Esophagus (tissue), 2 donors: ENCODE measurements around the gene MEIS3. TPM values are rescaled to one million over a fixed set of nuclear protein-coding genes. Genes with fewer than 3 reads are reported as not detected.

ENCODE experiments used
- H3K27ac ChIP-seq, 2 donors: one replicate each; pipeline ENCODE4 v1.5.1; 2013; ENCODE audit warnings: low read depth in 2 of 2, mild to moderate bottlenecking in 2 of 2, inconsistent platforms in 1 of 2, low read length in 1 of 2, moderate library complexity in 1 of 2
- H3K27me3 ChIP-seq, 2 donors: one replicate each; pipeline ENCODE4 v1.6.1; 2013; ENCODE audit warnings: low read length in 2 of 2, control low read depth in 1 of 2, mild to moderate bottlenecking in 1 of 2; ENCODE audit not compliant: insufficient read depth in 2 of 2, control insufficient read depth in 1 of 2
- H3K36me3 ChIP-seq, 2 donors: one replicate each; pipeline ENCODE4 v1.6.1; 2013; ENCODE audit warnings: low read length in 1 of 2; ENCODE audit not compliant: control insufficient read depth in 2 of 2, insufficient read depth in 2 of 2
- H3K4me1 ChIP-seq, 2 donors: one replicate each; pipeline ENCODE4 v1.6.1; 2013; ENCODE audit warnings: low read length in 1 of 2; ENCODE audit not compliant: control insufficient read depth in 2 of 2, insufficient read depth in 2 of 2
- H3K4me3 ChIP-seq, 2 donors: one replicate each; pipeline ENCODE4 v1.5.1; 2013; ENCODE audit warnings: low read length in 2 of 2, mild to moderate bottlenecking in 2 of 2, low read depth in 1 of 2, moderate library complexity in 1 of 2
- H3K9me3 ChIP-seq, 2 donors: one replicate each; pipeline ENCODE4 v1.6.1; 2013; ENCODE audit warnings: mild to moderate bottlenecking in 2 of 2, low read depth in 1 of 2, low read length in 1 of 2, moderate library complexity in 1 of 2; ENCODE audit not compliant: control insufficient read depth in 2 of 2, insufficient read depth in 1 of 2
- WGBS, 2 donors: extraction: QIAGEN DNeasy Blood & Tissue Kit; methylation state at CpG; one replicate each; pipeline ENCODE4 v1.1.7; 2013; 5-methylcytosine and 5-hydroxymethylcytosine counted together
- polyA plus RNA-seq, 2 donors: library from polyadenylated mRNA; stranded (reverse); fragments of 200-250 nt; gene quantifications; one replicate each; pipeline ENCODE4 v1.2.3, GENCODE V29; 2013
- donor health status: healthy with polysubstance abuse.
- donor health status: Bipolar disorder and iron deficiency.

The MEIS3 gene
- polyA plus RNA-seq, 2 donors, result 4.4 to 4.7 TPM

- Histone ChIP-seq H3K36me3 (no peaks in the 10 kb centered on the region), H3K27me3 (peaks cover 0 to 8% of the 10 kb centered on the region in 2 donors), H3K4me1 (no peaks in the 10 kb centered on the region), H3K27ac (no peak overlapping the region), H3K4me3 (no peak overlapping the region), H3K9me3 (no peaks in the 10 kb centered on the region)
- WGBS, 2 donors, result 25 to 32% methylated on average over 14 of the region's 14 CpGs
Observed at GRCh38 chr19:47407417-47407774, 11.9 kb downstream of the MEIS3 start.

GRCh38 chr19:47406711-47407416 lies 12.5 kb downstream of the MEIS3 start:
- WGBS, 2 donors, result 19 to 24% methylated on average over 28 to 47 of the region's 47 CpGs

GRCh38 chr19:47405854-47406417 lies 13.4 kb downstream of the MEIS3 start:
- Histone ChIP-seq H3K36me3 (no peaks in the 10 kb centered on the region), H3K27ac (no peak overlapping the region), H3K4me3 (no peak overlapping the region), H3K27me3 (peaks cover 0 to 8% of the 10 kb centered on the region in 2 donors), H3K9me3 (no peaks in the 10 kb centered on the region), H3K4me1 (no peaks in the 10 kb centered on the region)
- 88 to 93% methylated on average over 5 of the region's 5 CpGs for WGBS, 2 donors

More at GRCh38 chr19:47406711-47407416, 12.5 kb downstream of the MEIS3 start:
- Histone ChIP-seq H3K4me1 (no peaks in the 10 kb centered on the region), H3K27ac (no peak overlapping the region), H3K36me3 (no peaks in the 10 kb centered on the region), H3K9me3 (no peaks in the 10 kb centered on the region), H3K27me3 (peaks cover 0 to 8% of the 10 kb centered on the region in 2 donors), H3K4me3 (no peak overlapping the region)

- peaks cover 0 to 8% of the 10 kb centered on the region in 2 donors for H3K27me3 ChIP-seq
Observed at GRCh38 chr19:47405197-47405550, 14.2 kb downstream of the MEIS3 start.

GRCh38 chr19:47404334-47405196 lies 14.8 kb downstream of the MEIS3 start:
- H3K4me1 ChIP-seq, result no peaks in the 10 kb centered on the region
- H3K9me3 ChIP-seq, result no peaks in the 10 kb centered on the region
- WGBS, 2 donors, result 59 to 72% methylated on average over 9 of the region's 9 CpGs
- no peaks in the 10 kb centered on the region for H3K36me3 ChIP-seq
- H3K27me3 ChIP-seq, result peaks cover 0 to 8% of the 10 kb centered on the region in 2 donors
- H3K27ac ChIP-seq, result no peak overlapping the region
- H3K4me3 ChIP-seq, result no peak overlapping the region

More at GRCh38 chr19:47405197-47405550, 14.2 kb downstream of the MEIS3 start:
- Histone ChIP-seq H3K4me3 (no peak overlapping the region), H3K36me3 (no peaks in the 10 kb centered on the region), H3K4me1 (no peaks in the 10 kb centered on the region), H3K9me3 (no peaks in the 10 kb centered on the region), H3K27ac (no peak overlapping the region)
- 83 to 88% methylated on average over 4 of the region's 4 CpGs for WGBS, 2 donors

- 79 to 81% methylated on average over 16 of the region's 16 CpGs for WGBS, 2 donors
- peaks cover 0 to 4% of the 10 kb centered on the region in 2 donors for H3K27me3 ChIP-seq
Observed at GRCh38 chr19:47402504-47402903, 16.8 kb downstream of the MEIS3 start.

GRCh38 chr19:47398707-47399597 lies 20.4 kb downstream of the MEIS3 start:
- WGBS, 2 donors, result 50 to 52% methylated on average over 24 of the region's 24 CpGs
- no peak overlapping the region for H3K4me3 ChIP-seq
- no peaks in the 10 kb centered on the region for H3K36me3 ChIP-seq
- no peaks in the 10 kb centered on the region for H3K4me1 ChIP-seq
- H3K9me3 ChIP-seq, result no peaks in the 10 kb centered on the region
- H3K27ac ChIP-seq, result no peak overlapping the region
- H3K27me3 ChIP-seq, result no peaks in the 10 kb centered on the region

More at GRCh38 chr19:47402504-47402903, 16.8 kb downstream of the MEIS3 start:
- no peak overlapping the region for H3K27ac ChIP-seq
- no peaks in the 10 kb centered on the region for H3K36me3 ChIP-seq
- H3K9me3 ChIP-seq, result no peaks in the 10 kb centered on the region
- no peaks in the 10 kb centered on the region for H3K4me1 ChIP-seq
- no peak overlapping the region for H3K4me3 ChIP-seq

- H3K4me1 ChIP-seq, result no peaks in the 10 kb centered on the region
- H3K4me3 ChIP-seq, result no peak overlapping the region
- no peaks in the 10 kb centered on the region for H3K9me3 ChIP-seq
- no peak overlapping the region for H3K27ac ChIP-seq
- no peaks in the 10 kb centered on the region for H3K27me3 ChIP-seq
- no peaks in the 10 kb centered on the region for H3K36me3 ChIP-seq
- 31 to 36% methylated on average over 15 of the region's 15 CpGs for WGBS, 2 donors
Observed at GRCh38 chr19:47391510-47392223, 27.7 kb downstream of the MEIS3 start.
